Fibroblast of pulmonary artery (primary cell): ENCODE data around the gene LDB3.

ENCODE experiments used
- DNase-seq: peaks from one replicate; pipeline ENCODE4 v3.0.0-alpha.2; 2010; ENCODE audit warnings: low read depth
- H3K4me3 ChIP-seq: replicated peaks from 2 replicates; pipeline ENCODE4 v1.5.1; 2011; ENCODE audit warnings: low read depth, mild to moderate bottlenecking, control low read depth, low read length, moderate library complexity
- TF ChIP-seq, protein P1 (sequence below): IDR thresholded peaks from 2 replicates; pipeline ENCODE4 v1.5.1; 2011; ENCODE audit warnings: mild to moderate bottlenecking, control low read depth, low read length, inconsistent platforms; ENCODE audit errors: missing control alignments

LDB3 gene

DNA sequence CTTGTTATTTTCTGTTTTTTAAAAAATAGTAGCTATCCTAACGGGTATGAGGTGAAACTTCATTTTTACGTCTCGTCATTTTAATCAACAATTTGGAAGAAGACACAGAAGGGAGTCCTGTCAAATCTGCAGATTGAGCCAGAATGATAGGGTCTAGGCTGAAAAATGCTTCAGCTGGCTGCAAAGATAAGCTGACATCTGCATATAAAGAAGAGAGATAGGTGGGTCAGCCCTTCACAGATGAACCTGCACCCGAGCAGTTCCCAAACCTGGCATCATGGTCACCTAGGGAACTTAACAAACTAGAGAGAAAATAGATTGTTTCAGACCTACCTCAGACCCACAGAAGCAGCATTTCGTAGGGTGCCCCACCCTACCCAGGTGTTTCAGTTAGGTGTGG is 52.9 kb downstream of the LDB3 start:
- TF ChIP-seq, protein P1, sequence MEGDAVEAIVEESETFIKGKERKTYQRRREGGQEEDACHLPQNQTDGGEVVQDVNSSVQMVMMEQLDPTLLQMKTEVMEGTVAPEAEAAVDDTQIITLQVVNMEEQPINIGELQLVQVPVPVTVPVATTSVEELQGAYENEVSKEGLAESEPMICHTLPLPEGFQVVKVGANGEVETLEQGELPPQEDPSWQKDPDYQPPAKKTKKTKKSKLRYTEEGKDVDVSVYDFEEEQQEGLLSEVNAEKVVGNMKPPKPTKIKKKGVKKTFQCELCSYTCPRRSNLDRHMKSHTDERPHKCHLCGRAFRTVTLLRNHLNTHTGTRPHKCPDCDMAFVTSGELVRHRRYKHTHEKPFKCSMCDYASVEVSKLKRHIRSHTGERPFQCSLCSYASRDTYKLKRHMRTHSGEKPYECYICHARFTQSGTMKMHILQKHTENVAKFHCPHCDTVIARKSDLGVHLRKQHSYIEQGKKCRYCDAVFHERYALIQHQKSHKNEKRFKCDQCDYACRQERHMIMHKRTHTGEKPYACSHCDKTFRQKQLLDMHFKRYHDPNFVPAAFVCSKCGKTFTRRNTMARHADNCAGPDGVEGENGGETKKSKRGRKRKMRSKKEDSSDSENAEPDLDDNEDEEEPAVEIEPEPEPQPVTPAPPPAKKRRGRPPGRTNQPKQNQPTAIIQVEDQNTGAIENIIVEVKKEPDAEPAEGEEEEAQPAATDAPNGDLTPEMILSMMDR = no peak
- DNase-seq = no peak
- no peak overlapping the region for H3K4me3 ChIP-seq

DNA sequence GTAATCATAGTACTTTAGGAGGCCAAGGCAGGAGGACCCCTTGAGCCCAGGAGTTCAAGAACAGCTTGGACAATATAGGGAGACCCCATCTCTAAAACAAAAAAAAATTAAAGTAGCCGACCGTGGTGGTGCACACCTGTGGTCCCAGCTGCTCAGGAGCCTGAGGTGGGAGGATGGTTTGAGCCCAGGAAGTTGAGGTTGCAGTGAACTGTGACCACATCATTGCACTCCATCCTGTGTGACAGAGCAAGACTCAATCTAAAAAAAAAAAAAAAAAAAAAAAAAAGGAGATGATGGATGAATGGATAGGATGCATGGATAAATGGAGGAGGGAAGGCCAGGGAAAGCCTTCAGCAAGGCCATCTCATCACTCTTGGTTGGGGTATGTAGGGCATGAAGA is 54.7 kb downstream of the LDB3 start:
- DNase-seq = no peak
- TF ChIP-seq, protein P1 = no peak
- no peak overlapping the region for H3K4me3 ChIP-seq

DNA sequence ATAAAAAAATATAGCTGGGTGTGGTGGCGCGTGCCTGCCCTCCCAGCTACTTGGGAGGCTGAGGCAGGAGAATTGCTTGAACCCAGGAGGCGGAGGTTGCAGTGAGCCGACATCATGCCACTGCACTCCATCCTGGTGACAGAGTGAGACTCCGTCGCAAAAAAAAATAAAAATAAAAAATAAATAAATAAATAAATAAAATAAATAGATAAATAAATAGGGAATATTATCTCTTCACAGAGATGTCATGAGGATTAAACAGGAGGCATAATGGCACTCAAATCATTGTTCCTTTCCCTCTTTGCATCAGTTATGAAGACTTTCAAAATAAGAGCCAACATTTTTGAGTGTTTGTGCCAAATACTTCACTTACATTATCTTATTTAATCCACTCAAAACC is 56.1 kb downstream of the LDB3 start:
- no peak overlapping the region for H3K4me3 ChIP-seq
- no peak for DNase-seq
- TF ChIP-seq, protein P1 = no peak

DNA sequence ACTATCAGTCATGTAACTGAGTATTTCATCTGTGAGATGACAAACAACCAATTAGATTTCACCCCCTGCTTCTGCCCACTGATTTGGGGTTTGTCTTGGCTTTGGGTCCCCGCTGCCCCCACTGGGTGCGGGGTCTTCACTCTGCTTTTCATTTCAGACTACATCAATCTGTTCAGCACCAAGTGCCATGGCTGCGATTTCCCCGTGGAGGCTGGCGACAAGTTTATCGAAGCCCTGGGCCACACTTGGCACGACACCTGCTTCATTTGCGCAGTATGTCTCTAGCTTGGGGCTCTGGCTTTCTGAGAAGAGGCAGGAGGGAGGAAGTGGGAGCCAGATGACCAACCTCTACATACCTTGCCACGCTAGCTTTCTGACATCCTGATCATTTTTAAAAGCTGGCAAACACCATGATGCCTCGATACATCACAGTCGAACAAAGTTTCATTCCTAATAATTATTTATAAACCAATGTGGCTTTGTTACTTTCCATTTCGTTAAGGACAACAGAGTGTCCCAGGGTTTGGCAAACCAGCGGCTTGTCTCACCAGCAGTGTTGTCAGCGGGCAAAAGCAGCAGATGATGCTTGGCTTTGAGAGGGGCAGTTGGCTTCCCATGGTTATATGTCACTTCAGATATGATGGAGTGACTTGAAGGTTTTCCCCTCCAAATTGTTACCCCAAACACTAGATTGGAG is 57.8 kb downstream of the LDB3 start:
- TF ChIP-seq, protein P1 = no peak
- DNase-seq = no peak
- H3K4me3 ChIP-seq = no peak overlapping the region

DNA sequence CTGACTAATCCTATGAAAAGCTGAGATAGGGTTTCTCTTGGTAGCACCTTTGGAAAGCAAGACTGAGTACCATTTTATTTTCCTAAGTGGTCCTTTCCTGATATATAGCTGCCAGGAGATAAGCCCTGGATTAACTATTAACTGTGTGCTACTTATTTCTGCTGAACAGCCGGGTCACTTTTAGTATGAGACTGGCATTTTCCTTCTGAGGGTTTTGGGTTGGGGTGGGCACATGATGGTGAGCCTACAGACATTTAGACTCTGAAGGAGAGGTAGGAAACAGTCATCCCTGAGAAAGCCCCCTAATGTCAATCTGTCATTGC is 58.3 kb downstream of the LDB3 start:
- no peak overlapping the region for H3K4me3 ChIP-seq
- no peak for DNase-seq
- TF ChIP-seq, protein P1 = no peak

DNA sequence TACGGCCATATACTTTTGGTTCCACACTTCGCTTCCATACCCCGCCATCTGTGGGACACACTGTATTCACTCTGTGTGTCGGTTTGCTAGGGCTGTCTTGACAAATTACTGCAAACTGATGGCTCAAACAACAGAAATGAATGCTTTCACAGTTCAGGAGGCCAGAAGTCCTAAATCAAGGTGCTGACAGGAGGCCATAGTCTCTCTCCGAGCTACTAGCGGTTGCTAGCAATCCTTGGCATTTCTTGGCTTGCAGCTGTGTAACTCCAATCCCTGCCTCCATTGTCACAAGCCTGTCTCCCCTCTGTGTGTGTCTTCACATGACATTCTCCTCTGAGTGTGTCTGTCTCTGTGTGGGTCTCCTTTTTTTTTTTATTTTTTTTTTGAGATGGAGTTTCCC is 59.2 kb downstream of the LDB3 start:
- TF ChIP-seq, protein P1 = no peak
- no peak for DNase-seq
- H3K4me3 ChIP-seq = no peak overlapping the region

DNA sequence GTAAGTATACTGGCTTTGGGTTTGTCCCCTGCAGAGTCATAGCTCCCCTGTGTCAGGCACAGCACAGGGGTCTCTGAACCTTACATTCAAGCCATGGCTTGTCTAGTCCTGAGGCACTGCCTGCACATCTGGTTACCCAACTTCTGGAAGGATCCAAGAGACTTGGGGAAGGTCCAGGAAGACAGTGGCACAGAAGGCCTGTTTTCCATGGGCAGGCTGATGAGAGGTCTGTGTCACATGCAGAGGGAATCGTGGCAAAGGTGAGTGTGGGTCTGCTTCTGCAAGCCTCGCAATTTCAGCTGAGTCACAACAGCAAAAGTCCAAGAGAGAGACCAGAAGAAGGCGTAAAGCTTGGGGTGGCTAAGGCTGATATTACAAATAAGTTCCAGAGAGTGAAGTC is 59.7 kb downstream of the LDB3 start:
- DNase-seq = no peak
- TF ChIP-seq, protein P1 = no peak
- H3K4me3 ChIP-seq = no peak overlapping the region
